ENCODE results near the gene TMEM258. TPM values are rescaled to one million over a fixed set of nuclear protein-coding genes. Genes with fewer than 3 reads are reported as not detected.

The TMEM258 gene
- total and polyA plus RNA-seq, 2 experiments from 2014 or later: 71.3 to 519 TPM

- peaks cover 3% of the 10 kb centered on the region for H3K36me3 ChIP-seq (ENCODE audit: insufficient read depth)
- Mint-ChIP-seq H3K36me3 (ENCODE audit: low read depth) (peaks cover 37% of the 10 kb centered on the region), H3K9me3 (peaks cover 3% of the 10 kb centered on the region; the same call in 1 of the 3 replicates), H3K4me1 (peaks cover 44% of the 10 kb centered on the region), H3K4me3 (peak within 1 kb of the TSS; percentile 87), H3K27me3 (ENCODE audit: insufficient read depth, low read depth, poor library complexity) (peaks cover 25% of the 10 kb centered on the region), H3K27ac (peak within 1 kb of the TSS; percentile 97)
- ATAC-seq (peak; percentile 74), DNase-seq (ENCODE audit: low spot score) (peak; percentile 90)
- peaks cover 31% of the 10 kb centered on the region for H4K20me1 ChIP-seq (replicated peaks; ENCODE audit: insufficient read depth)
- no peaks in the 10 kb centered on the region for H3K27me3 ChIP-seq (ENCODE audit: insufficient read depth)
- peak within 1 kb of the TSS; percentile 100 for H3K4me2 ChIP-seq
- H3K79me2 ChIP-seq (replicated peaks; ENCODE audit: insufficient read depth): peaks cover 50% of the 10 kb centered on the region
- peak within 1 kb of the TSS; percentile 99 for H3K27ac ChIP-seq (ENCODE audit: low read depth)
- no peak; the same call in 1 of the 2 replicates for TF ChIP-seq CREB1 (CRISPR knock-in tag; IDR thresholded peaks at IDR 0.05; ENCODE audit: low read depth)
- TF ChIP-seq JUNB (IDR thresholded peaks at IDR 0.05; ENCODE audit: unreplicated experiment): no peak
- no peak for TF ChIP-seq ZNF331 (CRISPR knock-in tag; IDR thresholded peaks at IDR 0.05; ENCODE audit: low read depth)
- no peak for TF ChIP-seq ZNF114 (CRISPR knock-in tag; IDR thresholded peaks at IDR 0.05)
- TF ChIP-seq ZNF462 (CRISPR knock-in tag; IDR thresholded peaks at IDR 0.05): no peak
- TF ChIP-seq, protein P1, sequence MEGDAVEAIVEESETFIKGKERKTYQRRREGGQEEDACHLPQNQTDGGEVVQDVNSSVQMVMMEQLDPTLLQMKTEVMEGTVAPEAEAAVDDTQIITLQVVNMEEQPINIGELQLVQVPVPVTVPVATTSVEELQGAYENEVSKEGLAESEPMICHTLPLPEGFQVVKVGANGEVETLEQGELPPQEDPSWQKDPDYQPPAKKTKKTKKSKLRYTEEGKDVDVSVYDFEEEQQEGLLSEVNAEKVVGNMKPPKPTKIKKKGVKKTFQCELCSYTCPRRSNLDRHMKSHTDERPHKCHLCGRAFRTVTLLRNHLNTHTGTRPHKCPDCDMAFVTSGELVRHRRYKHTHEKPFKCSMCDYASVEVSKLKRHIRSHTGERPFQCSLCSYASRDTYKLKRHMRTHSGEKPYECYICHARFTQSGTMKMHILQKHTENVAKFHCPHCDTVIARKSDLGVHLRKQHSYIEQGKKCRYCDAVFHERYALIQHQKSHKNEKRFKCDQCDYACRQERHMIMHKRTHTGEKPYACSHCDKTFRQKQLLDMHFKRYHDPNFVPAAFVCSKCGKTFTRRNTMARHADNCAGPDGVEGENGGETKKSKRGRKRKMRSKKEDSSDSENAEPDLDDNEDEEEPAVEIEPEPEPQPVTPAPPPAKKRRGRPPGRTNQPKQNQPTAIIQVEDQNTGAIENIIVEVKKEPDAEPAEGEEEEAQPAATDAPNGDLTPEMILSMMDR (conservative IDR thresholded peaks at IDR 0.05; ENCODE audit: low read depth in 2 of 2): peak in 1 of 2 experiments; percentile 28; a peak in 2 of 4 replicates
- TF ChIP-seq, protein P2, sequence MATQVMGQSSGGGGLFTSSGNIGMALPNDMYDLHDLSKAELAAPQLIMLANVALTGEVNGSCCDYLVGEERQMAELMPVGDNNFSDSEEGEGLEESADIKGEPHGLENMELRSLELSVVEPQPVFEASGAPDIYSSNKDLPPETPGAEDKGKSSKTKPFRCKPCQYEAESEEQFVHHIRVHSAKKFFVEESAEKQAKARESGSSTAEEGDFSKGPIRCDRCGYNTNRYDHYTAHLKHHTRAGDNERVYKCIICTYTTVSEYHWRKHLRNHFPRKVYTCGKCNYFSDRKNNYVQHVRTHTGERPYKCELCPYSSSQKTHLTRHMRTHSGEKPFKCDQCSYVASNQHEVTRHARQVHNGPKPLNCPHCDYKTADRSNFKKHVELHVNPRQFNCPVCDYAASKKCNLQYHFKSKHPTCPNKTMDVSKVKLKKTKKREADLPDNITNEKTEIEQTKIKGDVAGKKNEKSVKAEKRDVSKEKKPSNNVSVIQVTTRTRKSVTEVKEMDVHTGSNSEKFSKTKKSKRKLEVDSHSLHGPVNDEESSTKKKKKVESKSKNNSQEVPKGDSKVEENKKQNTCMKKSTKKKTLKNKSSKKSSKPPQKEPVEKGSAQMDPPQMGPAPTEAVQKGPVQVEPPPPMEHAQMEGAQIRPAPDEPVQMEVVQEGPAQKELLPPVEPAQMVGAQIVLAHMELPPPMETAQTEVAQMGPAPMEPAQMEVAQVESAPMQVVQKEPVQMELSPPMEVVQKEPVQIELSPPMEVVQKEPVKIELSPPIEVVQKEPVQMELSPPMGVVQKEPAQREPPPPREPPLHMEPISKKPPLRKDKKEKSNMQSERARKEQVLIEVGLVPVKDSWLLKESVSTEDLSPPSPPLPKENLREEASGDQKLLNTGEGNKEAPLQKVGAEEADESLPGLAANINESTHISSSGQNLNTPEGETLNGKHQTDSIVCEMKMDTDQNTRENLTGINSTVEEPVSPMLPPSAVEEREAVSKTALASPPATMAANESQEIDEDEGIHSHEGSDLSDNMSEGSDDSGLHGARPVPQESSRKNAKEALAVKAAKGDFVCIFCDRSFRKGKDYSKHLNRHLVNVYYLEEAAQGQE (IDR thresholded peaks at IDR 0.05; ENCODE audit: unreplicated experiment): no peak
- no peak for TF ChIP-seq ETS1 (IDR thresholded peaks at IDR 0.05)
- no peak for TF ChIP-seq NANOG (IDR thresholded peaks at IDR 0.05; ENCODE audit: borderline replicate concordance)
- peak; percentile 83 for TF ChIP-seq POLR2AphosphoS5 (IDR thresholded peaks at IDR 0.05; ENCODE audit: low read depth)
- no peak for TF ChIP-seq STAT1 (IDR thresholded peaks at IDR 0.05; ENCODE audit: unreplicated experiment)
- H3F3A ChIP-seq (replicated peaks; ENCODE audit: low read depth): peaks cover 39% of the 10 kb centered on the region
- H3K9me2 ChIP-seq (ENCODE audit: insufficient read depth): no peaks in the 10 kb centered on the region
- H3K4me1 ChIP-seq (ENCODE audit: insufficient read depth): peaks cover 47% of the 10 kb centered on the region
- H3K4me3 ChIP-seq: peak within 1 kb of the TSS; percentile 99
- H2AFZ ChIP-seq: peak within 1 kb of the TSS; percentile 86; the same call in 1 of the 2 replicates
Measured at GRCh38 chr11:61827571-61828378, 35.4 kb upstream of the TMEM258 start, which contains the start of gene FADS2. Gene FADS2, plus strand, starts transcription at chr11:61828300. Its CDS starts 91 bp downstream, at chr11:61828391.

Data from GM23338 (cell line).